ENCODE measurements around the gene COL27A1.

The COL27A1 gene

GRCh38 chr9:114221706-114222465 is 66.5 kb downstream of the COL27A1 start:
- TF ChIP-seq CTCF (IDR thresholded peaks at IDR 0.05; ENCODE audit: low read depth, low read length) = no peak
- no peak for DNase-seq (ENCODE audit: extremely low read depth, low read depth)

- no peak for DNase-seq (ENCODE audit: extremely low read depth, low read depth)
- no peak for TF ChIP-seq CTCF (IDR thresholded peaks at IDR 0.05; ENCODE audit: low read depth, low read length)
Observed at GRCh38 chr9:114223564-114224246, 68.4 kb downstream of the COL27A1 start.

GRCh38 chr9:114224247-114224610 is 68.9 kb downstream of the COL27A1 start:
- DNase-seq (ENCODE audit: extremely low read depth, low read depth) = no peak
- TF ChIP-seq CTCF (IDR thresholded peaks at IDR 0.05; ENCODE audit: low read depth, low read length) = no peak

- TF ChIP-seq CTCF (IDR thresholded peaks at IDR 0.05; ENCODE audit: low read depth, low read length) = no peak
Observed at GRCh38 chr9:114225561-114226212, 70.3 kb downstream of the COL27A1 start.

GRCh38 chr9:114226246-114227055 is 71.1 kb downstream of the COL27A1 start:
- no peak for TF ChIP-seq CTCF (IDR thresholded peaks at IDR 0.05; ENCODE audit: low read depth, low read length)

More at GRCh38 chr9:114225561-114226212, 70.3 kb downstream of the COL27A1 start:
- DNase-seq (ENCODE audit: extremely low read depth, low read depth) = no peak

GRCh38 chr9:114227288-114228015 is 72.1 kb downstream of the COL27A1 start:
- TF ChIP-seq CTCF (IDR thresholded peaks at IDR 0.05; ENCODE audit: low read depth, low read length) = no peak
- no peak for DNase-seq (ENCODE audit: extremely low read depth, low read depth)

More at GRCh38 chr9:114226246-114227055, 71.1 kb downstream of the COL27A1 start:
- no peak for DNase-seq (ENCODE audit: extremely low read depth, low read depth)

Measured in AG09319 (cell line).